ENCODE results near the gene PRSS22.
A peak's percentile ranks its signal among the peaks of the same experiment; 100 is the strongest.

PRSS22 gene

GRCh38 chr16:2874912-2875362 is 17.0 kb upstream of the PRSS22 start:
- Histone ChIP-seq H3K9me2 (replicated peaks; ENCODE audit: low read depth, low read length) (no peaks in the 10 kb centered on the region), H3K9me3 (ENCODE audit: insufficient read depth, low read depth, low read length) (no peaks in the 10 kb centered on the region), H3F3A (ENCODE audit: low read depth) (no peaks in the 10 kb centered on the region), H3K36me3 (ENCODE audit: insufficient read depth, low read length) (no peaks in the 10 kb centered on the region), H3K4me1 (ENCODE audit: insufficient read depth, low read length, poor library complexity, severe bottlenecking) (no peaks in the 10 kb centered on the region), H2AFZ (ENCODE audit: low read length) (no peak overlapping the region), H3K4me3 (ENCODE audit: low read length, poor library complexity, severe bottlenecking) (no peak overlapping the region), H3K4me2 (ENCODE audit: low read depth, low read length, poor library complexity, severe bottlenecking) (no peak overlapping the region), H3K27me3 (ENCODE audit: insufficient read depth, low read length, poor library complexity, severe bottlenecking) (no peaks in the 10 kb centered on the region), H3K9ac (ENCODE audit: low read depth, low read length, poor library complexity, severe bottlenecking) (no peak overlapping the region), H4K20me1 (ENCODE audit: insufficient read depth, low read length, poor library complexity, severe bottlenecking) (no peaks in the 10 kb centered on the region), H3K79me2 (ENCODE audit: insufficient read depth, low read length) (no peaks in the 10 kb centered on the region)
- TF ChIP-seq EZH2phosphoT487 (IDR thresholded peaks at IDR 0.05; ENCODE audit: borderline replicate concordance) (no peak), CTCF (conservative IDR thresholded peaks at IDR 0.05; ENCODE audit: low read length) (peak; percentile 65)

GRCh38 chr16:2874032-2874911 is 16.3 kb upstream of the PRSS22 start:
- no peak for TF ChIP-seq EZH2phosphoT487 (IDR thresholded peaks at IDR 0.05; ENCODE audit: borderline replicate concordance)
- Histone ChIP-seq H3K4me2 (ENCODE audit: low read depth, low read length, poor library complexity, severe bottlenecking) (no peak overlapping the region), H3K9me3 (ENCODE audit: insufficient read depth, low read depth, low read length) (no peaks in the 10 kb centered on the region), H3K27me3 (ENCODE audit: insufficient read depth, low read length, poor library complexity, severe bottlenecking) (no peaks in the 10 kb centered on the region), H3K79me2 (ENCODE audit: insufficient read depth, low read length) (no peaks in the 10 kb centered on the region), H3K9me2 (replicated peaks; ENCODE audit: low read depth, low read length) (no peaks in the 10 kb centered on the region), H4K20me1 (ENCODE audit: insufficient read depth, low read length, poor library complexity, severe bottlenecking) (no peaks in the 10 kb centered on the region), H3K4me3 (ENCODE audit: low read length, poor library complexity, severe bottlenecking) (no peak overlapping the region), H3K36me3 (ENCODE audit: insufficient read depth, low read length) (no peaks in the 10 kb centered on the region), H3K4me1 (ENCODE audit: insufficient read depth, low read length, poor library complexity, severe bottlenecking) (no peaks in the 10 kb centered on the region), H3F3A (ENCODE audit: low read depth) (no peaks in the 10 kb centered on the region), H2AFZ (ENCODE audit: low read length) (no peak overlapping the region), H3K9ac (ENCODE audit: low read depth, low read length, poor library complexity, severe bottlenecking) (no peak overlapping the region)

GRCh38 chr16:2871926-2872325 is 14.0 kb upstream of the PRSS22 start:
- H3K9ac ChIP-seq (ENCODE audit: low read depth, low read length, poor library complexity, severe bottlenecking), result no peak overlapping the region
- H3K9me2 ChIP-seq (replicated peaks; ENCODE audit: low read depth, low read length), result no peaks in the 10 kb centered on the region
- no peaks in the 10 kb centered on the region for H3K9me3 ChIP-seq (ENCODE audit: insufficient read depth, low read depth, low read length)
- H3K79me2 ChIP-seq (ENCODE audit: insufficient read depth, low read length), result no peaks in the 10 kb centered on the region
- no peak overlapping the region for H2AFZ ChIP-seq (ENCODE audit: low read length)
- no peak overlapping the region for H3K4me2 ChIP-seq (ENCODE audit: low read depth, low read length, poor library complexity, severe bottlenecking)
- no peaks in the 10 kb centered on the region for H3K36me3 ChIP-seq (ENCODE audit: insufficient read depth, low read length)
- no peaks in the 10 kb centered on the region for H3F3A ChIP-seq (ENCODE audit: low read depth)
- H3K4me3 ChIP-seq (ENCODE audit: low read length, poor library complexity, severe bottlenecking), result no peak overlapping the region
- H4K20me1 ChIP-seq (ENCODE audit: insufficient read depth, low read length, poor library complexity, severe bottlenecking), result no peaks in the 10 kb centered on the region
- TF ChIP-seq EZH2phosphoT487 (IDR thresholded peaks at IDR 0.05; ENCODE audit: borderline replicate concordance) (no peak), CTCF (conservative IDR thresholded peaks at IDR 0.05; ENCODE audit: low read length) (no peak)
- peaks cover 4% of the 10 kb centered on the region for H3K4me1 ChIP-seq (ENCODE audit: insufficient read depth, low read length, poor library complexity, severe bottlenecking)
- H3K27me3 ChIP-seq (ENCODE audit: insufficient read depth, low read length, poor library complexity, severe bottlenecking), result no peaks in the 10 kb centered on the region
